DMS153 (cell line): ENCODE data around the gene CD44.

ENCODE experiments used
- DNase-seq: peaks from one replicate; lab custom pipeline; 2025; lab: John Stamatoyannopoulos, UW

Gene CD44

GRCh38 chr11:35112056-35112845 lies 26.7 kb upstream of the CD44 start:
- no peak for DNase-seq

GRCh38 chr11:35112846-35113105 lies 26.2 kb upstream of the CD44 start:
- DNase-seq, result no peak

GRCh38 chr11:35114906-35115687 lies 23.9 kb upstream of the CD44 start:
- DNase-seq, result no peak

GRCh38 chr11:35115688-35116030 lies 23.3 kb upstream of the CD44 start:
- DNase-seq, result no peak

GRCh38 chr11:35116245-35116644 lies 22.7 kb upstream of the CD44 start:
- DNase-seq, result no peak

- DNase-seq, result no peak
These were observed 22.0 kb upstream of the CD44 start for GRCh38 chr11:35116762-35117640.

GRCh38 chr11:35118906-35119305 lies 20.1 kb upstream of the CD44 start:
- no peak for DNase-seq

GRCh38 chr11:35121326-35121865 lies 17.6 kb upstream of the CD44 start:
- no peak for DNase-seq

GRCh38 chr11:35122308-35122707 lies 16.7 kb upstream of the CD44 start:
- no peak for DNase-seq

GRCh38 chr11:35126000-35126878 lies 12.7 kb upstream of the CD44 start:
- DNase-seq, result no peak

GRCh38 chr11:35126879-35127581 lies 11.9 kb upstream of the CD44 start:
- no peak for DNase-seq

- no peak for DNase-seq
These were observed 11.4 kb upstream of the CD44 start for GRCh38 chr11:35127619-35128018.

GRCh38 chr11:35131094-35131493 lies 7.9 kb upstream of the CD44 start:
- no peak for DNase-seq

- DNase-seq, result no peak
These were observed 7.1 kb upstream of the CD44 start for GRCh38 chr11:35131886-35132285.

- DNase-seq, result no peak
These were observed 5.3 kb upstream of the CD44 start for GRCh38 chr11:35133656-35134055.

GRCh38 chr11:35134403-35135148 lies 4.4 kb upstream of the CD44 start:
- no peak for DNase-seq

GRCh38 chr11:35135222-35135621 lies 3.7 kb upstream of the CD44 start:
- no peak for DNase-seq

- DNase-seq, result no peak
These were observed 2.7 kb upstream of the CD44 start for GRCh38 chr11:35136311-35136710.

GRCh38 chr11:35138058-35138457 lies 913 bp upstream of the CD44 start:
- no peak for DNase-seq

GRCh38 chr11:35138606-35138942 lies 397 bp upstream of the CD44 start:
- DNase-seq, result no peak
